Epithelial cell of esophagus (primary cell): ENCODE results near the gene DIAPH3.

Experiments used
- DNase-seq: peaks from one replicate; pipeline ENCODE4 v3.0.0; 2010; ENCODE audit warnings: low read depth
- H3K4me3 ChIP-seq: 2 replicates; pipeline ENCODE4 v1.5.1; 2011; ENCODE audit warnings: mild to moderate bottlenecking, low read length, control low read depth
- TF ChIP-seq, protein P1 (sequence below): IDR thresholded peaks from 2 replicates; pipeline ENCODE4 v1.5.1; 2011; ENCODE audit warnings: low read depth, mild to moderate bottlenecking, low read length, control low read depth, inconsistent platforms; ENCODE audit not compliant: insufficient read depth; ENCODE audit errors: missing control alignments

The DIAPH3 gene

DNA sequence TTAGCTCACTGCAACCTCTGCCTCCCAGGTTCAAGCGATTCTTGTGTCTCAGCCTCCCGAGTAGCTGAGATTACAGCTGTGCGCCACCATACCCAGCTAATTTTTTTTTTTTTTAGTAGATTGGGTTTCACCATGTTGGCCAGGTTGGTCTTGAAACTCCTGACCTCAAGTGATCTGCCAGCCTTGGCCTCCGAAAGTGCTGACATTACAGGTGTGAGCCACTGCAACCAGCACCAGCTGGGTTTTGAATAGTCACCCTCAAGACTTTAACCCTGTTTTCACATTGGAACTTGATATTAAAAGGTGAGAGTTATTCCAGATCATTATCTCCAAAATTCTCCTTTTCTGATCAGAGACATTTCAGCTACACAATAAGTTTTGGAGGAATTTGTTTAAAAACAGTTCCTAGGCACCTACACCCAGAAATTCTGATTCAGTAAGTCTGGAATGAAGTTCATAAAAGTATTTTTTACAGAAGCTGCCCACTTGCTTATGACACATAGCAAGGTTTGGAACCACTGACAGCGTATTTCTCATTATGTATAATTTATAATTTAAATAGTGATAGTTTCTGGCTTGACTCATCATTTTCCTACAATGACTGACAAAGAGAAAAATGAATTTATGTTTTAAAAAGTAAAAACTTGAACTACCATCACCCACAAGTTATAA, 417.3 kb downstream of the DIAPH3 start:
- TF ChIP-seq, protein P1, sequence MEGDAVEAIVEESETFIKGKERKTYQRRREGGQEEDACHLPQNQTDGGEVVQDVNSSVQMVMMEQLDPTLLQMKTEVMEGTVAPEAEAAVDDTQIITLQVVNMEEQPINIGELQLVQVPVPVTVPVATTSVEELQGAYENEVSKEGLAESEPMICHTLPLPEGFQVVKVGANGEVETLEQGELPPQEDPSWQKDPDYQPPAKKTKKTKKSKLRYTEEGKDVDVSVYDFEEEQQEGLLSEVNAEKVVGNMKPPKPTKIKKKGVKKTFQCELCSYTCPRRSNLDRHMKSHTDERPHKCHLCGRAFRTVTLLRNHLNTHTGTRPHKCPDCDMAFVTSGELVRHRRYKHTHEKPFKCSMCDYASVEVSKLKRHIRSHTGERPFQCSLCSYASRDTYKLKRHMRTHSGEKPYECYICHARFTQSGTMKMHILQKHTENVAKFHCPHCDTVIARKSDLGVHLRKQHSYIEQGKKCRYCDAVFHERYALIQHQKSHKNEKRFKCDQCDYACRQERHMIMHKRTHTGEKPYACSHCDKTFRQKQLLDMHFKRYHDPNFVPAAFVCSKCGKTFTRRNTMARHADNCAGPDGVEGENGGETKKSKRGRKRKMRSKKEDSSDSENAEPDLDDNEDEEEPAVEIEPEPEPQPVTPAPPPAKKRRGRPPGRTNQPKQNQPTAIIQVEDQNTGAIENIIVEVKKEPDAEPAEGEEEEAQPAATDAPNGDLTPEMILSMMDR, result no peak
- peak; percentile 49 for DNase-seq
- H3K4me3 ChIP-seq, result no peak overlapping the region

DNA sequence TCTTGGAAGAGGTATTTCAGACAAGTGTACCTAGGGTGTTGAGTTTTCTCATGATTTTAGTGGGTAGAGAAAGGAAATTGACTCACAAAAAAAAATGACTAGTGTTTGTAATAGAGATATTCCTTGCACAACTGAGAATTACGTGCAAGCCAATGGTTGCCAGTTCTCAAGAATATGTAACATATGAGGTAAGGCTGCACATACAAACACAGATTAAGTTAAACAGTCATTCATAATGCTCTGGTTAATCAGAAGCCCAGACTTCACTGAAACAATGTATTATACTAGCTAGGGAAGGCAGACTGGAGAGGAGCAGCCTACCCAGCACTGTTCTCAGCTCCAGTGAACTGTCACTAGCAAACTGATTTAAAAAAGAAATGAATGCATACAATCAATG, 418.3 kb downstream of the DIAPH3 start:
- no peak overlapping the region for H3K4me3 ChIP-seq
- peak; percentile 21 for DNase-seq
- TF ChIP-seq, protein P1, result no peak

DNA sequence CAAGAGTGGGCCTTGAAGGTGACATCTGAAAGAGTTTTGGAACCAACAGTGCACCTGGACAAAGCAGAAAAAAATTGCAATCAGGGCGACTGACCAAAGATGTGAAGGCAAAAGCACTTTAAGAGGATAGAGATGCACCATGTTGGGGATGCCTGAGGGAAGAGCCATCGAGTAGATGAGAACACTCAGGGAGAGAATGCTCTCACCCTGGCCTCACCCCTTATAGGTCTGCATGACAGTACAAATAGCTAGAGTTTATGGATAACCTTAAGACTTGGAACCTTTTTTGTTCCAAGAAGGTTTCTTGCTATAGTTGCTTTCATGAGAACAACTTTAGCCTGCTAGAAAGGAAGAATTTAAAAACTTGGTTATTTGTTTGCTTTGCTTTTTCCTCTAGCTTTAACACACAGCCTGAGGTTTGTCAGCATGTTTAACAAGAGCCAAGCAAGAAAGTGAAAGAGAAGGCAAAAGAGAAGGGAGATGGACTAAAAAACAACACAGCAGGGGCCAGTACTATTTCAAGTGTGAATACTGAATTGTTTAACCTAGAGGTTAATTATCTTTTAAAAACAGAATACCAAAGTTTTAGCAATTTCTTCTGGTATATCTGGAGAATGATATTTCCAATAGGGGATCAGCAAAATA, 418.9 kb downstream of the DIAPH3 start:
- DNase-seq, result no peak
- TF ChIP-seq, protein P1, result no peak
- H3K4me3 ChIP-seq, result no peak overlapping the region

DNA sequence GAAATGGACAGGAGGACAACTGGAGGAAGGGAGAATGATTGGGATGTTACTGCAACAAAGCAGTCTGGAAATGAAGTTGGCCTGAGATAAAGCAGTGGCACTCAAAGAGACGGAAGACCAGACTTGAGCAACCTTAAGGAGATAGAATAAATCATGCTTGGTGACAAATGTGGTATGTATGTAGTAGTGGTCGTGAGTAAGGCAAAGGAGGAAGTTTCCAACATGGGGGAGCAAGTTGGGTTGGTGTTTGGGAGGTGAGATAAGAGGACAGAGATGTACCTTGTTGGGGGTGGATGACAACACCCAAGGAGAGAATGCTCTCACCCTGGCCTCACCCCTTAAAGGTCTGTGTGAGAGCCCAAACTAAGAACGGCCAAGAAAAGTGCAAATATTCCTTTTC, 420.5 kb downstream of the DIAPH3 start:
- H3K4me3 ChIP-seq, result no peak overlapping the region
- TF ChIP-seq, protein P1, result no peak
- DNase-seq, result peak; percentile 29

DNA sequence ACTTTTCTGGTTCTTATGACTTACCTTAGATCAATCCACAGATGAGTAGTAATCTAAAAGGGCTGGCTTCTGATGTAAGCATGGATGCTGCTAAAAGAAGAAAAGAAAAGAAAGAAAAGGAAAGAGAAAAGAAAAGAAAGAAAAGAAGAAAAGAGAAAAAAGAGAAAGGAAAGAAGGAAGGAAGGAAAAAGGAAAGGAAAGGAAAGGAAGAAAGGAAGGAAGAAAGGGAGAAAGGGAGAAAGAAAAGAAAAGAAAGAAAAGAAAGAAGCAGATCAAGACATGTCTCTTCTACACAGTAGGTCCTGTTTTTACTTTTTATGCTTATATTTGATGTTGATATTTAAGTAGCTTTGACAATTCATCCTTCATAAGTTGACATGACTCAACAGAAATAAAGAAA, 421.3 kb downstream of the DIAPH3 start:
- H3K4me3 ChIP-seq, result no peak overlapping the region
- no peak for DNase-seq
- TF ChIP-seq, protein P1, result no peak

DNA sequence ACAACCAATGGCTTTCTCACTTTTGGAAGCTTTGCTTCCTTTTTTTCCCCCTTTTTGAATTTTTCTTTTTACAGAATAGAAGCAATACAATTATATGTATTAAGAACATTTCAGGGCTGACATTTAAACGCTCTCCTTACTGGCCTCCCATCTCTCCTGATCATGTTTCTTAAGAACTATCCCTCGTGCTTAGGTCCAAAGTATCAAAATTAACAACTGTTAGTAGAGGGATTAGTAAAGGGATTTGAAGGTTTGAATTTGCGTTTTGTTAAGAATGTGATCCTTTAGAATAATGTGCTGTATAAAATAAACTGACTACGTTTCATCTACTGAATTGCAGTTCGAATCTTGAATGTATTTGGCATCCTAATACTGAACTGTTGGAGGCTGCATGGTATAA, 424.8 kb downstream of the DIAPH3 start:
- TF ChIP-seq, protein P1, result no peak
- no peak for DNase-seq
- H3K4me3 ChIP-seq, result no peak overlapping the region

DNA sequence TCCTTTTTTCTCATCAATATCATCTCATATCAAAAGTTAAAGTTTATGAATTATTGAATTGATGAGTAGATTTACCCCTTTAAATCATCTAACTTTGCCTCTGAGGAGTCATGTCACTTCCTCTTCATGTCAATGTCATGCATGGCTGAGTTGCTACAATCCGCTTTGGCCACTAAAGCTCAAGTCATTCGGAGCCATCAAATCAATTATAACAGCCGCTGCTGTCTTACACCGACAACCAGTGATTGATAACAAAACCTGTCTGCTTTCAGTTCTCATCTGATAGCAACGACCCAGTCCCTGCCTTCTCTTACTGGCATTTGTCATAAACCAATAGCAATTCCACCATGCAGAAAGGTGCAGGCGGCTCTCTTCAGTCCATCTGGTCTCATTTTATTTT, 429.3 kb downstream of the DIAPH3 start:
- TF ChIP-seq, protein P1, result no peak
- no peak overlapping the region for H3K4me3 ChIP-seq
- DNase-seq, result no peak
